Measurements from ENCODE around the gene CEP55.

CEP55 gene

GRCh38 chr10:93501650-93502049, 5.2 kb downstream of the CEP55 start:
- in situ Hi-C loops (cut with HindIII; ENCODE audit: low pct_ligation_motif_present, low sequenced_read_pairs): no loop called here
- Histone ChIP-seq H3K27me3 (replicated peaks) (no peaks in the 10 kb centered on the region), H3K27ac (no peak overlapping the region), H3K36me3 (replicated peaks) (no peaks in the 10 kb centered on the region), H3K4me3 (ENCODE audit: low read depth, low read length) (no peak overlapping the region)
- no peak for DNase-seq
- no peak for TF ChIP-seq CTCF (IDR thresholded peaks at IDR 0.05; ENCODE audit: low read depth, low read length, missing control alignments)

DNA sequence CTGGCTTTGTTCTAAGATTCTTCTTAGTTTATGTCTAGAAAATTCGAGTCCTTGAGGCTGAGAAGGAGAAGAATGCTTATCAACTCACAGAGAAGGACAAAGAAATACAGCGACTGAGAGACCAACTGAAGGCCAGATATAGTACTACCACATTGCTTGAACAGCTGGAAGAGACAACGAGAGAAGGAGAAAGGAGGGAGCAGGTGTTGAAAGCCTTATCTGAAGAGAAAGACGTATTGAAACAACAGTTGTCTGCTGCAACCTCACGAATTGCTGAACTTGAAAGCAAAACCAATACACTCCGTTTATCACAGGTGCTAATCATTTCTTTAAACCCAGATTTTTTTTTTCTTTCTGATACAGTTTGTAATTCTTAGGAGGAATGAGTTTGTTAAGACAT, 6.7 kb downstream of the CEP55 start:
- Histone ChIP-seq H3K36me3 (replicated peaks) (no peaks in the 10 kb centered on the region), H3K27ac (no peak overlapping the region)
- in situ Hi-C loops (cut with HindIII; ENCODE audit: low pct_ligation_motif_present, low sequenced_read_pairs): no loop called here

DNA sequence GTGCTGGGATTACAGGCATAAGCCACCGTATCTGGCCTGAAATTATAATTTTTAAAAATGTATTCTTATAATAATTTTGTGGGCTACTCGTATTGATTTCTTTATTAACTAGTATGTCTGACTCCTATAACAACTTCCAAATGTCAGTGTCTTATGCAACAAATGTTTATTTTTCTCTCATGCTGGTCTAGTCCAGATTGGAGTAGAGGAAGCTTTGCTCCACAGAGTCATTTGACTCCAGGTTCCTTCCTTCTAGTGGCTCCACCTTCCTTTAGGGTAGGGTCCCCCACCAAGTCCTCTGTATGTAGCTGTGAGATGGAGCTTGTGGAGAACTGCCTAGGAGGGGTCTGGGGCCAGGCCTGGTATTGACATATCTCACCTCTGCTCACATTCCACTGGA, 8.7 kb downstream of the CEP55 start:
- in situ Hi-C loops (cut with HindIII; ENCODE audit: low pct_ligation_motif_present, low sequenced_read_pairs): no loop called here
- no peak for DNase-seq
- TF ChIP-seq CTCF (IDR thresholded peaks at IDR 0.05; ENCODE audit: low read depth, low read length, missing control alignments): no peak

More for the DNA sequence above, 6.7 kb downstream of the CEP55 start:
- no peak for TF ChIP-seq CTCF (IDR thresholded peaks at IDR 0.05; ENCODE audit: low read depth, low read length, missing control alignments)
- no peak for DNase-seq
- H3K27me3 ChIP-seq (replicated peaks): no peaks in the 10 kb centered on the region
- H3K4me3 ChIP-seq (ENCODE audit: low read depth, low read length): no peak overlapping the region

DNA sequence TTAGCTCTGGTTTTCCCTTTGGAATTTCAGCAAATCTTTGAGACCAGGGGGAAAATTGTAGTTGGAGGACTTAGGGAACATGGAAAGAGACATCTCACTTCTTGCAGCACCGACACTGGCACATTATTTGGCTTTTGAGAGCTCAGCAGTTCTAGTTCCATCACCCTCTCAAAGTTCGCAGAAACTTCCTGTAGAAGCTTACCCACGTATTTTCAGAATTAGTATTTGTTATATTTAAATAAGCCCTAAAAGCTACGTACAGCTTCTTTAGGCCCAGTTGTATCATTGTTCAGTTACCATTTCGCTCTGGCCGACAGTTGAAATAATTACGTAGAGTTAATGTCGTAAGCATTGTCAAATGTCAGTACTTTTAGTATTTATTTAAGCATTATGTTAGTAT, 13.4 kb downstream of the CEP55 start:
- no peak for DNase-seq
- H3K36me3 ChIP-seq (replicated peaks): no peaks in the 10 kb centered on the region
- no peak for TF ChIP-seq CTCF (IDR thresholded peaks at IDR 0.05; ENCODE audit: low read depth, low read length, missing control alignments)
- in situ Hi-C loops (cut with HindIII; ENCODE audit: low pct_ligation_motif_present, low sequenced_read_pairs): no loop called here
- no peak overlapping the region for H3K4me3 ChIP-seq (ENCODE audit: low read depth, low read length)
- H3K27ac ChIP-seq: no peak overlapping the region
- H3K27me3 ChIP-seq (replicated peaks): no peaks in the 10 kb centered on the region

More for the DNA sequence above, 8.7 kb downstream of the CEP55 start:
- Histone ChIP-seq H3K27me3 (replicated peaks) (no peaks in the 10 kb centered on the region), H3K4me3 (ENCODE audit: low read depth, low read length) (no peak overlapping the region), H3K27ac (no peak overlapping the region), H3K36me3 (replicated peaks) (no peaks in the 10 kb centered on the region)

GRCh38 chr10:93512565-93512964, 16.2 kb downstream of the CEP55 start:
- in situ Hi-C loops (cut with HindIII; ENCODE audit: low pct_ligation_motif_present, low sequenced_read_pairs): no loop called here
- H3K36me3 ChIP-seq (replicated peaks): peaks cover 4% of the 10 kb centered on the region
- no peaks in the 10 kb centered on the region for H3K27me3 ChIP-seq (replicated peaks)
- peak; percentile 78 for DNase-seq
- no peak overlapping the region for H3K4me3 ChIP-seq (ENCODE audit: low read depth, low read length)
- no peak for TF ChIP-seq CTCF (IDR thresholded peaks at IDR 0.05; ENCODE audit: low read depth, low read length, missing control alignments)
- peak overlapping the region; percentile 53 for H3K27ac ChIP-seq

- Histone ChIP-seq H3K27me3 (replicated peaks) (no peaks in the 10 kb centered on the region), H3K4me3 (ENCODE audit: low read depth, low read length) (no peak overlapping the region), H3K27ac (peak overlapping the region; percentile 53), H3K36me3 (replicated peaks) (peaks cover 4% of the 10 kb centered on the region)
- no peak for TF ChIP-seq CTCF (IDR thresholded peaks at IDR 0.05; ENCODE audit: low read depth, low read length, missing control alignments)
- DNase-seq: no peak
- in situ Hi-C loops (cut with HindIII; ENCODE audit: low pct_ligation_motif_present, low sequenced_read_pairs): no loop called here
These were observed 16.7 kb downstream of the CEP55 start for GRCh38 chr10:93513091-93513490.

Measured in brain microvascular endothelial cell (primary cell).